Pancreas (tissue), 10 donors: ENCODE results near the gene UNC5CL. TPM values are rescaled to one million over a fixed set of nuclear protein-coding genes. Genes with fewer than 3 reads are reported as not detected.

Source experiments
- ATAC-seq, 4 donors: fragments of 200-7000 bp; cut with Tn5 transposase; one replicate each; pipeline versions ENCODE4 v1.8.0 to v1.9.1; 2020; ENCODE audit warnings: mild to moderate bottlenecking in 4 of 4, moderate library complexity in 4 of 4
- DNase-seq, 6 donors: peaks; one replicate each; pipeline ENCODE4 v3.0.0-alpha.2; 2020
- FAIRE-seq: peaks from 2 replicates; lab custom pipeline; 2012; peaks lifted over from hg19 to GRCh38; lab: Jason Lieb, UNC
- H3K27ac ChIP-seq, 4 donors: fragments of 200-600 bp; sonication (generic); 1 replicate in 3 of 4; 2 replicates in 1 of 4; pipeline versions ENCODE4 v1.5.0 to v1.8.0; 2020
- H3K27me3 ChIP-seq, 4 donors: fragments of 200-600 bp; one replicate each; pipeline ENCODE4 v1.8.0; 2021
- H3K36me3 ChIP-seq, 3 donors: fragments of 200-600 bp; sonication (generic) in 1 of 3; one replicate each; pipeline versions ENCODE4 v1.5.0 to v1.8.0; 2020 to 2021
- H3K4me1 ChIP-seq, 3 donors: fragments of 200-600 bp; one replicate each; pipeline ENCODE4 v1.8.0; 2021
- H3K4me3 ChIP-seq, 4 donors: fragments of 200-600 bp; sonication (generic) in 2 of 4; one replicate each; pipeline versions ENCODE4 v1.5.0 to v1.8.0; 2020 to 2021
- H3K9me3 ChIP-seq, 4 donors: fragments of 200-600 bp; one replicate each; pipeline ENCODE4 v1.8.0; 2021
- WGBS, 2 donors: extraction: QIAGEN DNeasy Blood & Tissue Kit; methylation state at CpG; one replicate each; pipeline ENCODE4 v1.1.7; 2013; 5-methylcytosine and 5-hydroxymethylcytosine counted together
- intact Hi-C, 3 donors: fragments of 100-400 bp; cut with DNase I; formaldehyde crosslinking; loops; one replicate each; pipeline versions ENCODE4 v1.11.1 to v1.14.2; 2022
- polyA plus RNA-seq, 2 donors: library from polyadenylated mRNA; stranded (reverse); fragments of 200-250 nt; gene quantifications; one replicate each; pipeline ENCODE4 v1.2.3, GENCODE V29; 2013
- total RNA-seq, 6 donors: library from RNA; stranded (reverse); fragmentation: NEBNext Ultra II Directional in 4 of 6; extraction: Animal tissue kit (Norgen Biotek cat#: 25700) in 4 of 6; gene quantifications; one replicate each; pipeline versions ENCODE4 v1.2.1 to v1.2.4, GENCODE V29; 2021 to 2023
- TF ChIP-seq, protein P1 (sequence below), 4 donors: fragments of 200-600 bp; sonication (generic) in 3 of 4; IDR thresholded peaks; one replicate each; pipeline versions ENCODE4 v1.5.0 to v1.8.0; 2021; ENCODE audit warnings: antibody characterized with exemption in 4 of 4
- donor health status: healthy with polysubstance abuse.
- donor health status: DM: no; HTN: no; CAD: no; lungs with moderate emphysema.
- donor health status: DM: no; HTN: no; CAD: no.
- donor health status: control.
- donor health status: control.
- donor health status: Bipolar disorder and iron deficiency.
- donor health status: DM: yes; HTN: yes; CAD: no.
- donor health status: DM: no; HTN: no; CAD: no.
- donor health status: DM: no; HTN: no; CAD: no.
- donor health status: DM: yes; HTN: yes; CAD: no.

UNC5CL gene
- total and polyA plus RNA-seq, 8 donors: 7.2 to 40.6 (median 23.2) TPM

- Histone ChIP-seq H3K27ac (peak within 1 kb of the TSS; percentile 98 to 100 (median 99)), H3K4me3 (peak within 1 kb of the TSS; percentile 89 to 98 (median 94)), H3K27me3 (no peaks in the 10 kb centered on the region), H3K36me3 (peaks cover 0 to 4% (median 0%) of the 10 kb centered on the region in 3 donors), H3K4me1 (peaks cover 7 to 33% (median 33%) of the 10 kb centered on the region in 3 donors), H3K9me3 (no peaks in the 10 kb centered on the region)
- TF ChIP-seq, protein P1, sequence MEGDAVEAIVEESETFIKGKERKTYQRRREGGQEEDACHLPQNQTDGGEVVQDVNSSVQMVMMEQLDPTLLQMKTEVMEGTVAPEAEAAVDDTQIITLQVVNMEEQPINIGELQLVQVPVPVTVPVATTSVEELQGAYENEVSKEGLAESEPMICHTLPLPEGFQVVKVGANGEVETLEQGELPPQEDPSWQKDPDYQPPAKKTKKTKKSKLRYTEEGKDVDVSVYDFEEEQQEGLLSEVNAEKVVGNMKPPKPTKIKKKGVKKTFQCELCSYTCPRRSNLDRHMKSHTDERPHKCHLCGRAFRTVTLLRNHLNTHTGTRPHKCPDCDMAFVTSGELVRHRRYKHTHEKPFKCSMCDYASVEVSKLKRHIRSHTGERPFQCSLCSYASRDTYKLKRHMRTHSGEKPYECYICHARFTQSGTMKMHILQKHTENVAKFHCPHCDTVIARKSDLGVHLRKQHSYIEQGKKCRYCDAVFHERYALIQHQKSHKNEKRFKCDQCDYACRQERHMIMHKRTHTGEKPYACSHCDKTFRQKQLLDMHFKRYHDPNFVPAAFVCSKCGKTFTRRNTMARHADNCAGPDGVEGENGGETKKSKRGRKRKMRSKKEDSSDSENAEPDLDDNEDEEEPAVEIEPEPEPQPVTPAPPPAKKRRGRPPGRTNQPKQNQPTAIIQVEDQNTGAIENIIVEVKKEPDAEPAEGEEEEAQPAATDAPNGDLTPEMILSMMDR (IDR thresholded peaks at IDR 0.05): no peak
- intact Hi-C loops: no loop called here
- 0% methylated on average over 36 to 37 of the region's 37 CpGs for WGBS, 2 donors
- DNase-seq (peak in 3 of 6 donors; percentile 99 to 100 (median 100)), ATAC-seq (peak; percentile 70 to 87 (median 80)), FAIRE-seq (peak; percentile 98)
These were observed 33.8 kb upstream of the UNC5CL start, which contains the start of gene NFYA for GRCh38 chr6:41072836-41073202. TSS of gene NFYA (plus strand) at chr6:41072974. CDS start at chr6:41079090, 6,116 bp downstream.

DNA sequence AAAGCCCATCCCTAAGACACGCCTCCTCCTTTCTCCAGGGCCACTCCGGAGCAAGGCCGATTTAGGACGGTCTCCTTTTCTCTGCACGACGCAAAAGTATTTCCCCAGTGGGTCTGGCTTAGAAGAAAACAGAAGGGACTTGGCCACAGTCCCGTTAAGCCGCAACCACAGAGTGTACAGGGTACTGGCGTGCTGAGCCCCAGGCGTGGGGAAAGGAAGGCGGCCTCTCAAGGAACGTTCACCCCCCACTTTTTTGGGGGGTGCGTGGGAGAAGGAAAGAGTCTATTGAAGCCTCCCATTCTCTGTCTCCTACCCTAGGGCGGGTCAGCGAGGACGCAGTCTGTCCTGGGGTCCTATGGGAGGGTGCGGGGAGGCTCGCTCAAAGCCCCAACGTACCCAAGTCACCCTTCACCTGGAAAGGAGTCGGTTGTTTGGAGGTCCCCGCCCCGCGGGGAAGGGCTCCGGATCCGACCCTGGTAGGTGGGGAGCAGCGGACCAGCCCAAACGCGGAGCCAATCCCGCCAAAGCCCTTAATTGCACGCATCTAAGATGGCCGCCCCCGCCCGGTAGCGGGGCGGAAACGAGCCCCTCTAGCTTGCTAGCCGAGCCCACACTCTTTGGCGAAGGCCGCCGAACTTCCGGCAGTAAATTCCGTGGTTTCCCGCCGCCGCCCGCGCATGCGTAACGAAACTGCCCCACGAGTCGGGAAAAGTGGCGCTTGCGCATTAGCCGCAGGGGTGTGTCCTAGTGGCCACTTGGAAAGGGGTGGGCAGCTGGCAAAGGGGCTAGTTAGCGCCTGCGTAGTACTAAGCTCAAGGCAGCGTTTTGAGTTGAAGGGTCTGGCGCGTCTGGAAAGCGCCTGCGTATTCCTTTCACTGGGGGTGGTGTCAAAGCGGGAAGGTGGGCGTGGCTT lies 33.2 kb upstream of the UNC5CL start, which contains the start of gene OARD1:
Gene OARD1 (minus strand): TSS at position 434 of the 913 bp plus-strand sequence. CDS start 722 bp downstream, outside the sequence.
- Histone ChIP-seq H3K36me3 (peaks cover 0 to 4% (median 0%) of the 10 kb centered on the region in 3 donors), H3K9me3 (no peaks in the 10 kb centered on the region), H3K4me3 (peak within 1 kb of the TSS; percentile 89 to 98 (median 94)), H3K27ac (peak within 1 kb of the TSS; percentile 98 to 100 (median 99)), H3K27me3 (no peaks in the 10 kb centered on the region), H3K4me1 (peaks cover 1 to 35% (median 28%) of the 10 kb centered on the region in 3 donors)
- ATAC-seq (peak; percentile 70 to 82 (median 72)), DNase-seq (peak; percentile 99 to 100 (median 100)), FAIRE-seq (no peak)
- intact Hi-C loops: no loop called here
- TF ChIP-seq, protein P1 (IDR thresholded peaks at IDR 0.05): no peak
- WGBS, 2 donors: 0 to 1% methylated on average over 61 to 63 of the region's 63 CpGs

DNA sequence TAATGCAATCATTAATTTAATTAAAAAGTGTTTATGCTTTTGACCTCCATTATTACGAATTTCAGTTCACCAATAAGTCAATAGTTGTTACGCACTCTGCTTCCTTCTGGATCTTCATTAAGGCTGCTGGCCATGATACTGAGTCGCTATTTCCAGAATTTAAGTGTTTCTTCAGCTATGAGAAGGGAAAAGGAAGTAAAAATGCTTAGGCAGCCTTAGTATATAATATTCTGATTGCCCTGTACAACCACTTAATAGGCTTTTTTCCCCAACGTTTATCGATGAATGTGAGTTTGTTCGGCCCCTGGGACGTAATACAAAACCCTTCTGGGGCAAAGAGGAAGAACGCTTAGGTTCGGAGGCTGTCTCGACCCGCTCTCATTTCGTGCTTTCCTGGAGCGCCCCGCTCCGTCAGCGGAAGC lies 32.5 kb upstream of the UNC5CL start:
- ATAC-seq (no peak), FAIRE-seq (no peak), DNase-seq (peak in 1 of 6 donors; percentile 81)
- intact Hi-C loops: no loop called here
- TF ChIP-seq, protein P1 (IDR thresholded peaks at IDR 0.05): no peak
- WGBS, 2 donors: 0% methylated on average over 16 of the region's 16 CpGs
- Histone ChIP-seq H3K4me3 (peak overlapping the region; percentile 19 to 98 (median 70)), H3K4me1 (peaks cover 2 to 38% (median 26%) of the 10 kb centered on the region in 3 donors), H3K27me3 (no peaks in the 10 kb centered on the region), H3K9me3 (no peaks in the 10 kb centered on the region), H3K36me3 (peaks cover 0 to 4% (median 0%) of the 10 kb centered on the region in 3 donors), H3K27ac (peak overlapping the region; percentile 98 to 100 (median 99))

DNA sequence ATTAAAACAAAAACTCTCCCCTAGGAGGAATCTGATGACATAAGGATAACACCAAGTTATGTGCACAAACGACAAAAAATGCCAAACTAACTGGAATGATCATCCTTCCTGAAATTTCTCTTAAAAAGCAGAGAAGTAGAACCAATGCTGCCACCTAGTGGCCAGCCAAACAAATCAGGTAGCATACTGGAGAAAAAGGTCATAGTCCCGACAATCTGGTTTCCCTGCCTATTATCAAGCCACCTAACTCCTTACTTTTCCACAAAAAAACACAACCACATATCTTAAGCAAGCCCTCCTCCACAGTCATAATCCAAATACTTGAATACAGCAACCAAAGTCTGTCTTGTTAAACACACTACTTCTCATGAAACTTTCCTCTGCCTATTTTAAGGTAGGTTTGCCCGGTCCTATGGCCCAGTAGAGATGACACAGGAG lies 27.9 kb upstream of the UNC5CL start:
- WGBS, 2 donors: 26 to 28% methylated on average over 3 of the region's 3 CpGs

More for the DNA sequence above, 27.9 kb upstream of the UNC5CL start:
- Histone ChIP-seq H3K9me3 (no peaks in the 10 kb centered on the region), H3K27ac (peak overlapping the region in 2 of 4 donors; percentile 74 to 79), H3K4me1 (peaks cover 38 to 57% (median 56%) of the 10 kb centered on the region in 3 donors), H3K36me3 (peaks cover 0 to 4% (median 0%) of the 10 kb centered on the region in 3 donors), H3K27me3 (no peaks in the 10 kb centered on the region), H3K4me3 (no peak overlapping the region)
- ATAC-seq (peak; percentile 30 to 53 (median 46)), FAIRE-seq (no peak), DNase-seq (peak; percentile 69 to 85 (median 78))
- TF ChIP-seq, protein P1 (IDR thresholded peaks at IDR 0.05): peak; percentile 80 to 83 (median 83)
- intact Hi-C loops: loop anchor here in 1 of 3 donors (5.0 kb wide), 1 partner anchor 35 kb away; no protein-coding TSS in a partner anchor
